ENCODE data around the gene LPXN. TPM values are rescaled to one million over a fixed set of nuclear protein-coding genes. Genes with fewer than 3 reads are reported as not detected.

The LPXN gene
- total RNA-seq, 1 donor from 2014 or later: 4.8 TPM

GRCh38 chr11:58493676-58494075, 82.0 kb downstream of the LPXN start:
- no peak overlapping the region for H3K4me3 Mint-ChIP-seq (ENCODE audit: unreplicated experiment)
- H3K27ac Mint-ChIP-seq (ENCODE audit: unreplicated experiment): peak overlapping the region; percentile 90
- H3K9me3 Mint-ChIP-seq (ENCODE audit: low read depth): no peaks in the 10 kb centered on the region
- peaks cover 25% of the 10 kb centered on the region for H3K4me1 Mint-ChIP-seq (ENCODE audit: low read depth)
- no peaks in the 10 kb centered on the region for H3K36me3 Mint-ChIP-seq (ENCODE audit: low read depth)
- DNase-seq (ENCODE audit: low spot score): no peak
- H3K27me3 Mint-ChIP-seq (ENCODE audit: low read depth): peaks cover 1% of the 10 kb centered on the region
- TF ChIP-seq, protein P1, sequence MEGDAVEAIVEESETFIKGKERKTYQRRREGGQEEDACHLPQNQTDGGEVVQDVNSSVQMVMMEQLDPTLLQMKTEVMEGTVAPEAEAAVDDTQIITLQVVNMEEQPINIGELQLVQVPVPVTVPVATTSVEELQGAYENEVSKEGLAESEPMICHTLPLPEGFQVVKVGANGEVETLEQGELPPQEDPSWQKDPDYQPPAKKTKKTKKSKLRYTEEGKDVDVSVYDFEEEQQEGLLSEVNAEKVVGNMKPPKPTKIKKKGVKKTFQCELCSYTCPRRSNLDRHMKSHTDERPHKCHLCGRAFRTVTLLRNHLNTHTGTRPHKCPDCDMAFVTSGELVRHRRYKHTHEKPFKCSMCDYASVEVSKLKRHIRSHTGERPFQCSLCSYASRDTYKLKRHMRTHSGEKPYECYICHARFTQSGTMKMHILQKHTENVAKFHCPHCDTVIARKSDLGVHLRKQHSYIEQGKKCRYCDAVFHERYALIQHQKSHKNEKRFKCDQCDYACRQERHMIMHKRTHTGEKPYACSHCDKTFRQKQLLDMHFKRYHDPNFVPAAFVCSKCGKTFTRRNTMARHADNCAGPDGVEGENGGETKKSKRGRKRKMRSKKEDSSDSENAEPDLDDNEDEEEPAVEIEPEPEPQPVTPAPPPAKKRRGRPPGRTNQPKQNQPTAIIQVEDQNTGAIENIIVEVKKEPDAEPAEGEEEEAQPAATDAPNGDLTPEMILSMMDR (IDR thresholded peaks at IDR 0.05): no peak

DNA sequence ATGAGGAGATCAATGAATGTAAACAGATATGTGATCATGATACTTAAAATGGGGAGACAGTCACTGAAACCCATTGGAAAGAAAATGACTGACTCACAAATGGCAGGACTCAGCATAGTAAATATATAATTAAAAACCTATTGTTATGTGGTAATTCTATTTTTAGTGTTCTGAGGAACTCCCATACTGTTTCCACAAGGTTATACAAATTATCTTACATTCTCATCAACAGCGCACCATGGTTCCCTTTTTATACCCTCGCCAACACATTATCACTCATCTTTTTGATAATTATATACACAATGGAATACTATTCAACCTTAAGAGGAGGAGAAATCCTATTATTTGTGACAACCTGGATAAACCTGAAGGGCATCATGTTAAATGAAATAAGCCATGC, 84.8 kb downstream of the LPXN start:
- Mint-ChIP-seq H3K27ac (ENCODE audit: unreplicated experiment) (no peak overlapping the region), H3K36me3 (ENCODE audit: low read depth) (no peaks in the 10 kb centered on the region), H3K4me1 (ENCODE audit: low read depth) (peaks cover 25% of the 10 kb centered on the region), H3K27me3 (ENCODE audit: low read depth) (peaks cover 21% of the 10 kb centered on the region), H3K9me3 (ENCODE audit: low read depth) (peaks cover 2% of the 10 kb centered on the region), H3K4me3 (ENCODE audit: unreplicated experiment) (no peak overlapping the region)
- DNase-seq (ENCODE audit: low spot score): no peak
- TF ChIP-seq, protein P1 (IDR thresholded peaks at IDR 0.05): no peak

DNA sequence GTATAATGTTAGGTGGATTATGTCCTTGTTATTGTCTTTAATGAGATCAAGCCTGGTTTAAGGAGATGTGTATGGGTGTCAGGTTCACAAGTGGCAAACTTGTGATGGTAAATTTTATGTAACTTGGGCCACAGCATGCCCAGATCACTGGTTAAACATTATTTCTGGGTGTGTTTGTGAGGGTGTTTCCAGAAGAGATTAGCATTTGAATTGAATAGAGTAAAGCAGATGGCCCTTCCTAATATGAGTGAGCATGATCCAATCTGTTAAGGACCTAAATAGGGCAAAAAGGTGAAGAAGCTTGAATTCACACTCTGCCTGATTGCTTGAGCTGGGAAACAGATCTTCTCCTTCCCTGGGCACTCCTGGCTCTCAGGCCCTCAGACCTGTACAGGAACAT, 88.5 kb downstream of the LPXN start:
- Mint-ChIP-seq H3K9me3 (ENCODE audit: low read depth) (peaks cover 2% of the 10 kb centered on the region), H3K4me3 (ENCODE audit: unreplicated experiment) (no peak overlapping the region), H3K27me3 (ENCODE audit: low read depth) (peaks cover 25% of the 10 kb centered on the region), H3K27ac (ENCODE audit: unreplicated experiment) (no peak overlapping the region), H3K4me1 (ENCODE audit: low read depth) (no peaks in the 10 kb centered on the region), H3K36me3 (ENCODE audit: low read depth) (no peaks in the 10 kb centered on the region)
- TF ChIP-seq, protein P1 (IDR thresholded peaks at IDR 0.05): no peak
- no peak for DNase-seq (ENCODE audit: low spot score)

GRCh38 chr11:58485961-58486360, 89.7 kb downstream of the LPXN start:
- H3K9me3 Mint-ChIP-seq (ENCODE audit: low read depth): peaks cover 2% of the 10 kb centered on the region

More at GRCh38 chr11:58485961-58486360, 89.7 kb downstream of the LPXN start:
- Mint-ChIP-seq H3K36me3 (ENCODE audit: low read depth) (no peaks in the 10 kb centered on the region), H3K4me1 (ENCODE audit: low read depth) (no peaks in the 10 kb centered on the region), H3K4me3 (ENCODE audit: unreplicated experiment) (no peak overlapping the region), H3K27me3 (ENCODE audit: low read depth) (peaks cover 25% of the 10 kb centered on the region), H3K27ac (ENCODE audit: unreplicated experiment) (no peak overlapping the region)
- TF ChIP-seq, protein P1 (IDR thresholded peaks at IDR 0.05): no peak
- DNase-seq (ENCODE audit: low spot score): no peak

Other genes with a start within 250 kb of the LPXN start
- gene OR5B17, start 216.8 kb downstream of the LPXN start, total RNA-seq: not detected in 3 replicates
- gene OR5B3, start 169.0 kb downstream of the LPXN start, total RNA-seq: not detected in 3 replicates
- not detected in 3 replicates for gene OR5B2, start 147.7 kb downstream of the LPXN start, total RNA-seq
- not detected in 3 replicates for gene OR5B12, start 133.6 kb downstream of the LPXN start, total RNA-seq
- not detected in 3 replicates for gene OR5B21, start 67.8 kb downstream of the LPXN start, total RNA-seq
- gene ZFP91, start 3.2 kb upstream of the LPXN start, total RNA-seq: 44.0 to 48.1 TPM (median 46.0 TPM) in 3 replicates
- 0.92 to 1.3 TPM (median 1.1 TPM) in 3 replicates for gene CNTF, start 46.8 kb upstream of the LPXN start, total RNA-seq
- not detected in 3 replicates for gene GLYAT, start 156.1 kb upstream of the LPXN start, total RNA-seq